ENCODE measurements around the gene HSP90AA1. TPM values are rescaled to one million over a fixed set of nuclear protein-coding genes. Genes with fewer than 3 reads are reported as not detected.

The HSP90AA1 gene
- total and polyA plus RNA-seq, 2 donors (not counting 1 experiment from before 2014, with no cell fraction given): 190 to 222 TPM

GRCh38 chr14:102037686-102038085 is 49.2 kb downstream of the HSP90AA1 start:
- no peaks in the 10 kb centered on the region for H3K9me3 Mint-ChIP-seq (ENCODE audit: insufficient read depth)
- DNase-seq: no peak
- H3K27me3 Mint-ChIP-seq: no peaks in the 10 kb centered on the region
- CTCF ChIA-PET: interaction anchor here (0.7 kb wide), 2 partner anchors 276 to 779 kb away, joined by 4 to 5 read pairs; no protein-coding TSS in a partner anchor
- H3K9me3 ChIP-seq (ENCODE audit: control extremely low read depth in 1 of 3, control insufficient read depth in 2 of 3, insufficient read depth in 1 of 3, low read length in 2 of 3): no peaks in the 10 kb centered on the region
- no peaks in the 10 kb centered on the region for H3K79me2 ChIP-seq (ENCODE audit: control insufficient read depth, insufficient read depth, low read length)
- intact Hi-C loops (cut with micrococcal nuclease): no loop called here
- no peak overlapping the region for H2AFZ ChIP-seq (ENCODE audit: insufficient read depth, low read depth, low read length, poor library complexity, severe bottlenecking)
- no peak overlapping the region for H3K4me3 Mint-ChIP-seq
- POLR2A ChIA-PET: interaction anchor here (0.7 kb wide), 1 partner anchor 12 kb away, joined by 3 read pairs; no protein-coding TSS in a partner anchor
- no peaks in the 10 kb centered on the region for H3K27me3 ChIP-seq (replicated peaks in 1 of 4; ENCODE audit: control extremely low read depth in 1 of 4, control insufficient read depth in 3 of 4, insufficient read depth in 4 of 4, low read length in 3 of 4)
- no peak overlapping the region for H3K27ac ChIP-seq (ENCODE audit: low read length in 2 of 2)
- no peak for ATAC-seq (ENCODE audit: low read depth)
- H3K4me1 ChIP-seq (ENCODE audit: control insufficient read depth in 2 of 2, insufficient read depth in 2 of 2, low read length in 2 of 2): no peaks in the 10 kb centered on the region
- no peak overlapping the region for H3K4me3 ChIP-seq (ENCODE audit: control extremely low read depth in 1 of 5, extremely low read depth in 1 of 5, insufficient read depth in 1 of 5, low read depth in 2 of 5, low read length in 4 of 5)
- H3K9ac ChIP-seq (ENCODE audit: low read length): no peak overlapping the region
- no peak overlapping the region for H3K4me2 ChIP-seq (replicated peaks; ENCODE audit: low read depth, low read length, poor library complexity, severe bottlenecking)
- no peak overlapping the region for H3K27ac Mint-ChIP-seq
- TF ChIP-seq EZH2 (IDR thresholded peaks at IDR 0.05; ENCODE audit: borderline replicate concordance, insufficient read depth, low read depth, low read length, poor library complexity, severe bottlenecking): no peak
- TF ChIP-seq CTCF (IDR thresholded peaks at IDR 0.05): no peak
- peaks cover 5 to 92% of the 10 kb centered on the region in 2 experiments for H3K36me3 ChIP-seq (replicated peaks in 1 of 2; ENCODE audit: control extremely low read depth in 1 of 2, control insufficient read depth in 1 of 2, extremely low read depth in 1 of 2, insufficient read depth in 2 of 2, low read length in 1 of 2)
- H3K4me1 Mint-ChIP-seq: no peaks in the 10 kb centered on the region
- H4K20me1 ChIP-seq (ENCODE audit: control insufficient read depth, insufficient read depth, low read length, poor library complexity, severe bottlenecking): no peaks in the 10 kb centered on the region
- WGBS (ENCODE audit: insufficient coverage): 75% methylated on average over 1 of the region's 1 CpG

- POLR2A ChIA-PET: no interaction called here
- no peaks in the 10 kb centered on the region for H3K79me2 ChIP-seq (ENCODE audit: control insufficient read depth, insufficient read depth, low read length)
- Mint-ChIP-seq H3K4me1 (no peaks in the 10 kb centered on the region), H3K4me3 (no peak overlapping the region), H3K27ac (no peak overlapping the region), H3K9me3 (ENCODE audit: insufficient read depth) (no peaks in the 10 kb centered on the region), H3K27me3 (no peaks in the 10 kb centered on the region)
- peaks cover 5 to 87% of the 10 kb centered on the region in 2 experiments for H3K36me3 ChIP-seq (replicated peaks in 1 of 2; ENCODE audit: control extremely low read depth in 1 of 2, control insufficient read depth in 1 of 2, extremely low read depth in 1 of 2, insufficient read depth in 2 of 2, low read length in 1 of 2)
- no peak overlapping the region for H3K27ac ChIP-seq (ENCODE audit: low read length in 2 of 2)
- H3K4me3 ChIP-seq (ENCODE audit: control extremely low read depth in 1 of 5, extremely low read depth in 1 of 5, insufficient read depth in 1 of 5, low read depth in 2 of 5, low read length in 4 of 5): no peak overlapping the region
- H3K9ac ChIP-seq (ENCODE audit: low read length): no peak overlapping the region
- no peaks in the 10 kb centered on the region for H3K9me3 ChIP-seq (ENCODE audit: control extremely low read depth in 1 of 3, control insufficient read depth in 2 of 3, insufficient read depth in 1 of 3, low read length in 2 of 3)
- H4K20me1 ChIP-seq (ENCODE audit: control insufficient read depth, insufficient read depth, low read length, poor library complexity, severe bottlenecking): no peaks in the 10 kb centered on the region
- no peak overlapping the region for H2AFZ ChIP-seq (ENCODE audit: insufficient read depth, low read depth, low read length, poor library complexity, severe bottlenecking)
- DNase-seq: no peak
- intact Hi-C loops (cut with micrococcal nuclease): no loop called here
- CTCF ChIA-PET: interaction anchor here (1.5 kb wide), 1 partner anchor 10 kb away, joined by 6 read pairs; no protein-coding TSS in a partner anchor
- TF ChIP-seq CTCF (IDR thresholded peaks at IDR 0.05) (no peak), EZH2 (IDR thresholded peaks at IDR 0.05; ENCODE audit: borderline replicate concordance, insufficient read depth, low read depth, low read length, poor library complexity, severe bottlenecking) (no peak)
- no peak for ATAC-seq (ENCODE audit: low read depth)
- H3K4me1 ChIP-seq (ENCODE audit: control insufficient read depth in 2 of 2, insufficient read depth in 2 of 2, low read length in 2 of 2): no peaks in the 10 kb centered on the region
- no peak overlapping the region for H3K4me2 ChIP-seq (replicated peaks; ENCODE audit: low read depth, low read length, poor library complexity, severe bottlenecking)
- 99% methylated on average over 9 of the region's 9 CpGs for WGBS (ENCODE audit: insufficient coverage)
- H3K27me3 ChIP-seq (replicated peaks in 1 of 4; ENCODE audit: control extremely low read depth in 1 of 4, control insufficient read depth in 3 of 4, insufficient read depth in 4 of 4, low read length in 3 of 4): no peaks in the 10 kb centered on the region
Observed at GRCh38 chr14:102035914-102036313, 50.9 kb downstream of the HSP90AA1 start.

Data from B cell (primary cell).